K562 (cell line): ENCODE measurements around the gene ENDOU. TPM values are rescaled to one million over a fixed set of nuclear protein-coding genes. Genes with fewer than 3 reads are reported as not detected.
"Not testable (repeated sequence)": the region's sequence is repeated elsewhere in the genome, so short reads cannot be mapped to it uniquely, and the experiment has no call there.

ENCODE experiments used
- ATAC-seq: fragments of 200-7000 bp; cut with Tn5 transposase; 3 replicates; pipeline ENCODE4 v1.9.1; 2020; ENCODE audit warnings: moderate library complexity
- BruUV-seq: library from RNA; stranded (reverse); fragments of 400-500 nt; replicated peaks from 2 replicates; lab custom pipeline; 2021; lab: Mats Ljungman, UMichigan
- CTCF ChIA-PET: fragments of 300-600 bp; formaldehyde crosslinking; extraction: SDS; loops from one replicate; lab custom pipeline; 2021; ENCODE audit warnings: low intra/inter-chr PET ratio; lab: Yijun Ruan, JAX
- POLR2A ChIA-PET: fragments of 300-600, 350-650 bp; sonication (Branson Sonifier 250); formaldehyde crosslinking; extraction: SDS; loops from one replicate; lab custom pipeline; 2021; ENCODE audit warnings: antibody characterized with exemption, inconsistent platforms; lab: Yijun Ruan, JAX
- DNase-seq, 4 experiments: peaks; one replicate each; pipeline versions ENCODE4 v3.0.0 to v3.0.0-alpha.2; 2011 to 2018; ENCODE audit warnings: low spot score in 3 of 4, mixed read lengths in 3 of 4; ENCODE audit errors: extremely low read depth in 1 of 4
- FAIRE-seq: peaks from 2 replicates; lab custom pipeline; 2011; peaks lifted over from hg19 to GRCh38; lab: Jason Lieb, UNC
- H2AFZ ChIP-seq: 2 replicates; pipeline ENCODE4 v1.6.0; 2011; ENCODE audit warnings: low read depth, low read length, control low read depth, inconsistent platforms
- H3K27ac ChIP-seq: fragments of 200-600 bp; 3 replicates; pipeline ENCODE4 v1.8.0; 2011; ENCODE audit warnings: low read depth, mild to moderate bottlenecking, control low read depth, inconsistent platforms, low read length, moderate library complexity, mixed read lengths; ENCODE audit errors: extremely low read depth
- H3K27me3 ChIP-seq, 2 experiments: fragments of 300-600 bp in 1 of 2; 2 replicates in 1 of 2; 3 replicates in 1 of 2; pipeline versions ENCODE4 v1.6.0 to v1.8.0; 2011; ENCODE audit warnings: inconsistent platforms in 2 of 2, low read length in 2 of 2, mild to moderate bottlenecking in 1 of 2, mixed read lengths in 1 of 2, moderate library complexity in 1 of 2; ENCODE audit not compliant: control insufficient read depth in 2 of 2, insufficient read depth in 2 of 2
- H3K36me3 ChIP-seq: fragments of 300-600 bp; 3 replicates; pipeline ENCODE4 v1.8.0; 2011; ENCODE audit warnings: mild to moderate bottlenecking, low read length, inconsistent platforms; ENCODE audit not compliant: control insufficient read depth, insufficient read depth
- H3K4me1 ChIP-seq, 2 experiments: fragments of 200-600 bp in 1 of 2; replicated peaks in 1 of 2; 2 replicates in 1 of 2; 3 replicates in 1 of 2; pipeline versions ENCODE4 v1.5.1 to v1.8.0; 2011; ENCODE audit warnings: inconsistent platforms in 2 of 2, low read length in 2 of 2, mild to moderate bottlenecking in 1 of 2, mixed read lengths in 1 of 2, moderate library complexity in 1 of 2; ENCODE audit not compliant: control insufficient read depth in 2 of 2, insufficient read depth in 2 of 2
- H3K4me2 ChIP-seq: 2 replicates; pipeline ENCODE4 v1.6.1; 2011; ENCODE audit warnings: low read length, control low read depth, inconsistent platforms, mixed read lengths; ENCODE audit not compliant: insufficient read depth
- H3K4me3 ChIP-seq: fragments of 200-600 bp; sonication (generic), shearing (Covaris generic); 2 replicates; pipeline ENCODE4 v1.5.1; 2016; ENCODE audit warnings: control low read depth, inconsistent platforms
- H3K79me2 ChIP-seq: fragments of 200-600 bp; 3 replicates; pipeline ENCODE4 v1.8.0; 2011; ENCODE audit warnings: low read length, inconsistent platforms; ENCODE audit not compliant: control insufficient read depth, insufficient read depth
- H3K9ac ChIP-seq, 2 experiments: 2 replicates each; pipeline versions ENCODE4 v1.6.0 to v1.6.1; 2011; ENCODE audit warnings: low read depth in 2 of 2, low read length in 2 of 2, control low read depth in 1 of 2, inconsistent platforms in 1 of 2, mild to moderate bottlenecking in 1 of 2, mixed read lengths in 1 of 2; ENCODE audit not compliant: insufficient read depth in 1 of 2
- H3K9me1 ChIP-seq: one replicate; pipeline ENCODE4 v1.6.0; 2011; ENCODE audit warnings: inconsistent platforms, mild to moderate bottlenecking, low read length, moderate library complexity; ENCODE audit not compliant: control insufficient read depth, insufficient read depth
- H3K9me3 ChIP-seq: replicated peaks from 2 replicates; pipeline ENCODE4 v1.5.1; 2011; ENCODE audit warnings: low read depth, low read length, inconsistent platforms; ENCODE audit not compliant: control insufficient read depth, insufficient read depth
- H4K20me1 ChIP-seq: replicated peaks from 2 replicates; pipeline ENCODE4 v1.6.1; 2011; ENCODE audit warnings: low read length, inconsistent platforms, mixed read lengths; ENCODE audit not compliant: control insufficient read depth, insufficient read depth
- CEBPB ChIP-seq: fragments of 450-650 bp; IDR thresholded peaks from 2 replicates; pipeline ENCODE4 v1.6.1; 2016; ENCODE audit warnings: missing genetic modification characterization, missing compliant biosample characterization
- CEBPG ChIP-seq, 3 experiments: fragments of 200-800 bp in 1 of 3; sonication (Bioruptor generic) in 1 of 3; sonication (generic) in 1 of 3; formaldehyde crosslinking in 1 of 3; IDR thresholded peaks in 2 of 3; conservative IDR thresholded peaks in 1 of 3; 2 replicates each; pipeline versions ENCODE4 v1.6.1 to v1.8.0; 2016 to 2022; ENCODE audit warnings: missing compliant biosample characterization in 2 of 3, missing genetic modification characterization in 2 of 3, mild to moderate bottlenecking in 1 of 3, missing genetic modification reagents in 1 of 3
- WGBS: fragments of 100-300 bp; shearing (Covaris generic); methylation state at CpG from one replicate; pipeline ENCODE4 v1.1.6; 2016; ENCODE audit warnings: low coverage, mixed read lengths; ENCODE audit not compliant: insufficient coverage; ENCODE audit errors: missing lambda C conversion rate; 5-methylcytosine and 5-hydroxymethylcytosine counted together
- in situ Hi-C: fragments of 300-500 bp; cut with MboI; formaldehyde crosslinking; loops from 4 replicates; pipeline ENCODE4 v1.15.0; 2018; ENCODE audit warnings: inconsistent platforms, mixed read lengths
- intact Hi-C: fragments of 100-400 bp; cut with micrococcal nuclease; formaldehyde crosslinking; loops from 2 replicates; pipeline ENCODE4 v1.14.2; 2022
- polyA plus RNA-seq, 8 experiments: library from polyadenylated mRNA; depleted of rRNA in 4 of 8; stranded (reverse) in 5 of 8; unstranded in 3 of 8; fragments of >200 nt; fragmentation: Nextera tagmentation in 2 of 8; fragmentation: Illumina TruSeq in 1 of 8; extraction: Ambion mirVana in 2 of 8; extraction: Trizol in 1 of 8; gene quantifications; 2 replicates each; pipeline versions ENCODE4 v1.2.1 to v1.2.3, GENCODE V29; 2011 to 2014; ENCODE audit warnings: inconsistent platforms in 1 of 8, missing spikeins in 1 of 8
- total RNA-seq, 7 experiments: library from RNA; depleted of rRNA in 6 of 7; stranded (reverse); fragments of >200 nt in 6 of 7; fragmentation: Illumina TruSeq in 2 of 7; extraction: Trizol in 2 of 7; gene quantifications; 2 replicates each; pipeline versions ENCODE4 v1.2.1 to v1.2.3, GENCODE V29; 2011 to 2021; ENCODE audit warnings: low replicate concordance in 1 of 7

The ENDOU gene
- total and polyA plus RNA-seq, 9 of the 15 experiments (the other 6 are each of a cell fraction or from before 2014, with no cell fraction given) = 0.03 TPM; not detected in 8

DNA sequence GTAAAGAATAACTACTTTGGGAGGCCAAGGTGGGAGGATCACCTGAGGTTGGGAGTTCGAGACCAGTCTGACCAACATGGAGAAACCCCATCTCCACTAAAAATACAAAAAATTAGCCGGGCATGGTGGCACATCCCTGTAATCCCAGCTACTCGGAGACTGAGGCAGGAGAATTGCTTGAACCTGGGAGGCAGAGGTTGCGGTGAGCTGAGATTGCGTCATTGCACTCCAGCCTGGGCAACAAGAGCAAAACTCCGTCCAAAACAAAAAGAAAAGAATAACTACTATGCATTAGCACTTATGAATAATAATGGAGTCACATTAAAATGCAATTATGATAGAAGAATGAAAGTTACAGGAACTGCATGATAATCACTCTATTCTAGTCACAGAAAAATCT, 57.4 kb downstream of the ENDOU start:
- H4K20me1 ChIP-seq; H3K9me1 ChIP-seq; H3K27ac ChIP-seq; CTCF ChIA-PET; H3K27me3 ChIP-seq; H3K79me2 ChIP-seq; in situ Hi-C loops; H3K9ac ChIP-seq; H3K4me2 ChIP-seq; DNase-seq; ATAC-seq; H2AFZ ChIP-seq; H3K4me1 ChIP-seq; intact Hi-C loops; H3K4me3 ChIP-seq; BruUV-seq; H3K9me3 ChIP-seq; FAIRE-seq; TF ChIP-seq CEBPG (CRISPR knock-in tag; IDR thresholded peaks at IDR 0.05): not testable (repeated sequence)
- POLR2A ChIA-PET = interaction anchor here (0.6 kb wide), 1 partner anchor 22 kb away, joined by 3 read pairs; no protein-coding TSS in a partner anchor
- 98% methylated on average over 6 of the region's 6 CpGs for WGBS
- TF ChIP-seq CEBPG (tag; conservative IDR thresholded peaks at IDR 0.05 in 1 of 2, IDR thresholded peaks at IDR 0.05 in 1 of 2) (0 out of 4 replicates have a peak, but pooled peaks of 1 of the 2 experiments have one; percentile 9), CEBPB (tag) (peak; percentile 52)
- H3K36me3 ChIP-seq = peaks cover 69% of the 10 kb centered on the region

Other genes starting within 250 kb of the ENDOU start
- 34.2 and 44.0 TPM in 2 replicates for gene RPAP3, start 19.5 kb downstream of the ENDOU start, total RNA-seq (2014; rRNA removed)
- 68.9 and 93.0 TPM in 2 replicates for gene RPAP3, start 19.5 kb downstream of the ENDOU start, total RNA-seq (2014; rRNA removed; fragmentation: Illumina TruSeq; extraction: Trizol)
- gene RPAP3, start 19.5 kb downstream of the ENDOU start, total RNA-seq (2015; rRNA removed; fragmentation: Illumina TruSeq; extraction: Trizol) = 70.2 and 75.8 TPM in 2 replicates
- 54.1 and 57.1 TPM in 2 replicates for gene RPAP3, start 19.5 kb downstream of the ENDOU start, total RNA-seq (2021)
- 31.2 and 50.6 TPM in 2 replicates for gene RPAP3, start 19.5 kb downstream of the ENDOU start, polyA plus RNA-seq (2011; rRNA removed)
- gene RPAP3, start 19.5 kb downstream of the ENDOU start, polyA plus RNA-seq (2014; fragmentation: Illumina TruSeq; extraction: Trizol) = 74.4 and 92.1 TPM in 2 replicates
- gene RPAP3, start 19.5 kb downstream of the ENDOU start, polyA plus RNA-seq (2014; fragmentation: Nextera tagmentation; extraction: Ambion mirVana) = 10 to 100 TPM; 40.0 to 50.9 TPM
- 62.4 and 69.0 TPM in 2 replicates for gene RPAP3, start 19.5 kb downstream of the ENDOU start, polyA plus RNA-seq (2014; rRNA removed)
- gene RAPGEF3, start 33.4 kb upstream of the ENDOU start, total RNA-seq (2014; rRNA removed) = 0.45 and 0.78 TPM in 2 replicates
- gene RAPGEF3, start 33.4 kb upstream of the ENDOU start, total RNA-seq (2014; rRNA removed; fragmentation: Illumina TruSeq; extraction: Trizol) = 0.15 and 0.16 TPM in 2 replicates
- 0.15 and 0.33 TPM in 2 replicates for gene RAPGEF3, start 33.4 kb upstream of the ENDOU start, total RNA-seq (2015; rRNA removed; fragmentation: Illumina TruSeq; extraction: Trizol)
- gene RAPGEF3, start 33.4 kb upstream of the ENDOU start, total RNA-seq (2021) = 0.78 and 1.3 TPM in 2 replicates
- 0.38 and 0.61 TPM in 2 replicates for gene RAPGEF3, start 33.4 kb upstream of the ENDOU start, polyA plus RNA-seq (2011; rRNA removed)
- gene RAPGEF3, start 33.4 kb upstream of the ENDOU start, polyA plus RNA-seq (2014; fragmentation: Illumina TruSeq; extraction: Trizol) = 0.37 and 0.43 TPM in 2 replicates
- gene RAPGEF3, start 33.4 kb upstream of the ENDOU start, polyA plus RNA-seq (2014; fragmentation: Nextera tagmentation; extraction: Ambion mirVana) = under 1 TPM in 1 of 2 experiments, not detected in 1; 0.03 TPM
- gene RAPGEF3, start 33.4 kb upstream of the ENDOU start, polyA plus RNA-seq (2014; rRNA removed) = 0.44 and 1.1 TPM in 2 replicates
- 16.3 and 25.4 TPM in 2 replicates for gene SLC48A1, start 47.7 kb upstream of the ENDOU start, total RNA-seq (2014; rRNA removed)
- gene SLC48A1, start 47.7 kb upstream of the ENDOU start, total RNA-seq (2014; rRNA removed; fragmentation: Illumina TruSeq; extraction: Trizol) = 13.1 and 18.3 TPM in 2 replicates
- gene SLC48A1, start 47.7 kb upstream of the ENDOU start, total RNA-seq (2015; rRNA removed; fragmentation: Illumina TruSeq; extraction: Trizol) = 16.1 and 16.2 TPM in 2 replicates
- 37.5 and 41.9 TPM in 2 replicates for gene SLC48A1, start 47.7 kb upstream of the ENDOU start, total RNA-seq (2021)
- 10.7 and 15.7 TPM in 2 replicates for gene SLC48A1, start 47.7 kb upstream of the ENDOU start, polyA plus RNA-seq (2011; rRNA removed)
- gene SLC48A1, start 47.7 kb upstream of the ENDOU start, polyA plus RNA-seq (2014; fragmentation: Illumina TruSeq; extraction: Trizol) = 28.6 and 30.4 TPM in 2 replicates
- gene SLC48A1, start 47.7 kb upstream of the ENDOU start, polyA plus RNA-seq (2014; fragmentation: Nextera tagmentation; extraction: Ambion mirVana) = 10 to 100 TPM; 23.5 to 26.9 TPM
- gene SLC48A1, start 47.7 kb upstream of the ENDOU start, polyA plus RNA-seq (2014; rRNA removed) = 18.7 and 23.6 TPM in 2 replicates
- 38.4 and 57.4 TPM in 2 replicates for gene HDAC7, start 94.4 kb upstream of the ENDOU start, total RNA-seq (2014; rRNA removed)
- gene HDAC7, start 94.4 kb upstream of the ENDOU start, total RNA-seq (2014; rRNA removed; fragmentation: Illumina TruSeq; extraction: Trizol) = 22.2 and 30.2 TPM in 2 replicates
- gene HDAC7, start 94.4 kb upstream of the ENDOU start, total RNA-seq (2015; rRNA removed; fragmentation: Illumina TruSeq; extraction: Trizol) = 26.7 and 28.2 TPM in 2 replicates
- gene HDAC7, start 94.4 kb upstream of the ENDOU start, total RNA-seq (2021) = 119 and 129 TPM in 2 replicates
- 31.1 and 33.7 TPM in 2 replicates for gene HDAC7, start 94.4 kb upstream of the ENDOU start, polyA plus RNA-seq (2011; rRNA removed)
- gene HDAC7, start 94.4 kb upstream of the ENDOU start, polyA plus RNA-seq (2014; fragmentation: Illumina TruSeq; extraction: Trizol) = 71.9 and 82.7 TPM in 2 replicates
- 1 to 10 TPM; 2.5 to 3.8 TPM for gene HDAC7, start 94.4 kb upstream of the ENDOU start, polyA plus RNA-seq (2014; fragmentation: Nextera tagmentation; extraction: Ambion mirVana)
- gene HDAC7, start 94.4 kb upstream of the ENDOU start, polyA plus RNA-seq (2014; rRNA removed) = 78.0 and 82.7 TPM in 2 replicates
- 2.2 and 2.7 TPM in 2 replicates for gene VDR, start 179.5 kb upstream of the ENDOU start, total RNA-seq (2014; rRNA removed)
- gene VDR, start 179.5 kb upstream of the ENDOU start, total RNA-seq (2014; rRNA removed; fragmentation: Illumina TruSeq; extraction: Trizol) = 1.8 and 1.9 TPM in 2 replicates
- 1.2 TPM in 2 replicates for gene VDR, start 179.5 kb upstream of the ENDOU start, total RNA-seq (2015; rRNA removed; fragmentation: Illumina TruSeq; extraction: Trizol)
- gene VDR, start 179.5 kb upstream of the ENDOU start, total RNA-seq (2021) = 4.2 and 4.8 TPM in 2 replicates
- gene VDR, start 179.5 kb upstream of the ENDOU start, polyA plus RNA-seq (2011; rRNA removed) = 1.1 and 2.4 TPM in 2 replicates
- gene VDR, start 179.5 kb upstream of the ENDOU start, polyA plus RNA-seq (2014; fragmentation: Illumina TruSeq; extraction: Trizol) = 4.0 and 4.3 TPM in 2 replicates
- under 1 TPM; 0.61 to 0.62 TPM for gene VDR, start 179.5 kb upstream of the ENDOU start, polyA plus RNA-seq (2014; fragmentation: Nextera tagmentation; extraction: Ambion mirVana)
- gene VDR, start 179.5 kb upstream of the ENDOU start, polyA plus RNA-seq (2014; rRNA removed) = 1.8 and 2.0 TPM in 2 replicates
- 37.2 and 37.6 TPM in 2 replicates for gene TMEM106C, start 238.1 kb upstream of the ENDOU start, total RNA-seq (2014; rRNA removed)
- 56.8 and 57.2 TPM in 2 replicates for gene TMEM106C, start 238.1 kb upstream of the ENDOU start, total RNA-seq (2014; rRNA removed; fragmentation: Illumina TruSeq; extraction: Trizol)
- 56.8 and 59.3 TPM in 2 replicates for gene TMEM106C, start 238.1 kb upstream of the ENDOU start, total RNA-seq (2015; rRNA removed; fragmentation: Illumina TruSeq; extraction: Trizol)
- gene TMEM106C, start 238.1 kb upstream of the ENDOU start, total RNA-seq (2021) = 44.6 and 47.3 TPM in 2 replicates
- 159 and 183 TPM in 2 replicates for gene TMEM106C, start 238.1 kb upstream of the ENDOU start, polyA plus RNA-seq (2011; rRNA removed)
- 86.3 and 89.1 TPM in 2 replicates for gene TMEM106C, start 238.1 kb upstream of the ENDOU start, polyA plus RNA-seq (2014; fragmentation: Illumina TruSeq; extraction: Trizol)
- gene TMEM106C, start 238.1 kb upstream of the ENDOU start, polyA plus RNA-seq (2014; fragmentation: Nextera tagmentation; extraction: Ambion mirVana) = 100 to 1,000 TPM; 134 to 158 TPM
- gene TMEM106C, start 238.1 kb upstream of the ENDOU start, polyA plus RNA-seq (2014; rRNA removed) = 52.6 and 61.5 TPM in 2 replicates